ENCODE data around the gene TRMT44. TPM values are rescaled to one million over a fixed set of nuclear protein-coding genes. Genes with fewer than 3 reads are reported as not detected.

The TRMT44 gene
- polyA plus RNA-seq, 1 experiment = 7.1 TPM

DNA sequence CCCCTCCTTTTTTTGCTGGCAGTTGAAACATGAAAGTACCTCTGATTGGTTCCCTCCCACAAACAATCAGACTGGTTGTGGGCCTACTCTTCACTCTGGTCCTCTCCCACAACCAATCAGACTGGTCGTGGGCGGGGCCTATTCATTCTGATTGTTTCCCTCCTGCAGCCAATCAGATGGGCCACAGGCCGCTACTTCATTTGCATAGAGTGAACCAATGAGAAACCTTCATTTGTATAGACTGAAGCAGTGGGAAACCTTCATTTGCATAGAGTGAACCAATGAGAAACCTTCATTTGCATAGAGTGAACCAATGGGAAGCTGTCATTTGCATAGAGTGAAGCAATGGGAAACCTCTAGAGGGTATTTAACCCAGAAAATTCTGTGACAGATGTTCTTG, 55.2 kb downstream of the TRMT44 start:
- DNase-seq (ENCODE audit: low read depth) = no peak
- Histone ChIP-seq H3K36me3 (ENCODE audit: control insufficient read depth, insufficient read depth, low read length) (no peaks in the 10 kb centered on the region), H3K4me3 (ENCODE audit: low read depth, low read length) (no peak overlapping the region), H3K27me3 (ENCODE audit: control insufficient read depth, insufficient read depth, low read length) (0 out of 2 replicates have a peak, but pooled peaks cover 1% of the 10 kb centered on the region)
- ChIA-PET POLR2A (no interaction called here), CTCF (no interaction called here)
- TF ChIP-seq, protein P1, sequence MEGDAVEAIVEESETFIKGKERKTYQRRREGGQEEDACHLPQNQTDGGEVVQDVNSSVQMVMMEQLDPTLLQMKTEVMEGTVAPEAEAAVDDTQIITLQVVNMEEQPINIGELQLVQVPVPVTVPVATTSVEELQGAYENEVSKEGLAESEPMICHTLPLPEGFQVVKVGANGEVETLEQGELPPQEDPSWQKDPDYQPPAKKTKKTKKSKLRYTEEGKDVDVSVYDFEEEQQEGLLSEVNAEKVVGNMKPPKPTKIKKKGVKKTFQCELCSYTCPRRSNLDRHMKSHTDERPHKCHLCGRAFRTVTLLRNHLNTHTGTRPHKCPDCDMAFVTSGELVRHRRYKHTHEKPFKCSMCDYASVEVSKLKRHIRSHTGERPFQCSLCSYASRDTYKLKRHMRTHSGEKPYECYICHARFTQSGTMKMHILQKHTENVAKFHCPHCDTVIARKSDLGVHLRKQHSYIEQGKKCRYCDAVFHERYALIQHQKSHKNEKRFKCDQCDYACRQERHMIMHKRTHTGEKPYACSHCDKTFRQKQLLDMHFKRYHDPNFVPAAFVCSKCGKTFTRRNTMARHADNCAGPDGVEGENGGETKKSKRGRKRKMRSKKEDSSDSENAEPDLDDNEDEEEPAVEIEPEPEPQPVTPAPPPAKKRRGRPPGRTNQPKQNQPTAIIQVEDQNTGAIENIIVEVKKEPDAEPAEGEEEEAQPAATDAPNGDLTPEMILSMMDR (IDR thresholded peaks at IDR 0.05; ENCODE audit: insufficient read depth, low read depth, low read length) = no peak

DNA sequence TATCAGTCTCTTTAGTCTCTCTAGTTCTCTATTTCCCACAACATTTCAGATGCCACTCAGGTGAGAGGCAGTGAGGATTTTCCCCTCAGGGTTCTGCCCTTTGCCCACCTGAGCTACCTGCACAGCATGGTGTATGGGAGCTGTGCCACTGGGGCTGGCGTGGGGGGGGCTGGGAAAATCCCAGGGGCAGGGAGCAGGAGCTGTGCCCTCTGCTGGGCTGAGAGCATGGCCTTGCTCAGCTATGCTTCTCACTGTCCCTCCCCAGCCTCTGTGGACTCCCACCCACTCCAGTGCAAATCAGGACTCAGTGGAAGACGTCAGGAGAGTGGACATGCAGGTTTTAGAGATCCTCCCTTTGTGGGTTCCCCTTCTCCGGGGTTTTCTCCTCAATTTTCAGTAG, 57.2 kb downstream of the TRMT44 start:
- Histone ChIP-seq H3K36me3 (ENCODE audit: control insufficient read depth, insufficient read depth, low read length) (no peaks in the 10 kb centered on the region), H3K27me3 (ENCODE audit: control insufficient read depth, insufficient read depth, low read length) (peaks cover 5% of the 10 kb centered on the region; the same call in 1 of the 2 replicates), H3K4me3 (ENCODE audit: low read depth, low read length) (no peak overlapping the region)
- CTCF ChIA-PET = no interaction called here
- TF ChIP-seq, protein P1 (IDR thresholded peaks at IDR 0.05; ENCODE audit: insufficient read depth, low read depth, low read length) = no peak
- DNase-seq (ENCODE audit: low read depth) = no peak
- POLR2A ChIA-PET = no interaction called here

DNA sequence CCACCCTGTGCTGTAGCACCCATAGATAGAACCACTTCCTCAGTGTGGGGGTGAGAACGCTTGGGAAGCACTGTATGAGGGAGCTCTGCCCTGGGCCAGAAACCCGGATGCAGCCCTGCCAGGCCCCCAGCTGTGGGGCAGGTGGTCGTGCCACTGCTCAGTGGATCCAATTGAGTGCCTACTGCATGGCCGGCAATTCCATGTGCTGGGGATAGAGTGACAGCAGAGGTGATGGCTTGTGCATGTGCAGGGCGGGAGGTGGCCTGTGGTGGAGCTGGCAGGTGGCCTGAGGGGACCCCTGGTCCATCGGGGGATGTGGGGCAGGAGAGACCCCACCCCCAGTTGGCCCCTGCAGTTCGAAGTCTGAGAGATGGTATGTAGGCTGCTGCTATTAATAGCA, 60.4 kb downstream of the TRMT44 start:
- H3K27me3 ChIP-seq (ENCODE audit: control insufficient read depth, insufficient read depth, low read length) = peaks cover 3% of the 10 kb centered on the region
- POLR2A ChIA-PET = no interaction called here
- no peaks in the 10 kb centered on the region for H3K36me3 ChIP-seq (ENCODE audit: control insufficient read depth, insufficient read depth, low read length)
- no peak overlapping the region for H3K4me3 ChIP-seq (ENCODE audit: low read depth, low read length)
- TF ChIP-seq, protein P1 (IDR thresholded peaks at IDR 0.05; ENCODE audit: insufficient read depth, low read depth, low read length) = no peak
- CTCF ChIA-PET = interaction anchor here (1.2 to 1.3 kb wide), 2 partner anchors 14 to 92 kb away, joined by 3 to 5 read pairs; partner anchors contain the start of gene CPZ
- no peak for DNase-seq (ENCODE audit: low read depth)

DNA sequence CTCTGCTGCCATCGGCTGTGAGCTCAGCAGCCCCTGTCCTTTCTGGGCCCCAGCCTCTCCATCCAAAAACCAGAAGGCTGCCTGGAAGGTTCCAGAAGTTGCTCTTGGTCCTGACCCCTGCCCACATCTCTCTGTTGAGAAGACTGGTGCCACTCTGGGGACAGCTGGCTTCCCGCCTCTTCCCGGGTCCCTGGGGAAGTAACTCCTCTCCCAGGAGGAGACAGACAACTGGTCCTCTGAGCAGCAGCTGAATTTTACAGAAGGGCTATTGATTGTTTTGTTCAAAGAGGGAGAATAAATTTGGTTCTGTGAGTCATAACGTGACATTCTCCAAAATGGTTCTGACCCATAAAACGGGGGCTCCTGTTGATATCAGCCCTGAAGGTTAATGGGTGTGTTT, 61.2 kb downstream of the TRMT44 start:
- H3K27me3 ChIP-seq (ENCODE audit: control insufficient read depth, insufficient read depth, low read length) = peaks cover 3% of the 10 kb centered on the region
- no peaks in the 10 kb centered on the region for H3K36me3 ChIP-seq (ENCODE audit: control insufficient read depth, insufficient read depth, low read length)
- DNase-seq (ENCODE audit: low read depth) = no peak
- H3K4me3 ChIP-seq (ENCODE audit: low read depth, low read length) = no peak overlapping the region
- ChIA-PET POLR2A (no interaction called here), CTCF (interaction anchor here (1.3 kb wide), 1 partner anchor 91 kb away, joined by 5 read pairs; the partner anchor contains the start of gene CPZ)
- TF ChIP-seq, protein P1 (IDR thresholded peaks at IDR 0.05; ENCODE audit: insufficient read depth, low read depth, low read length) = no peak

DNA sequence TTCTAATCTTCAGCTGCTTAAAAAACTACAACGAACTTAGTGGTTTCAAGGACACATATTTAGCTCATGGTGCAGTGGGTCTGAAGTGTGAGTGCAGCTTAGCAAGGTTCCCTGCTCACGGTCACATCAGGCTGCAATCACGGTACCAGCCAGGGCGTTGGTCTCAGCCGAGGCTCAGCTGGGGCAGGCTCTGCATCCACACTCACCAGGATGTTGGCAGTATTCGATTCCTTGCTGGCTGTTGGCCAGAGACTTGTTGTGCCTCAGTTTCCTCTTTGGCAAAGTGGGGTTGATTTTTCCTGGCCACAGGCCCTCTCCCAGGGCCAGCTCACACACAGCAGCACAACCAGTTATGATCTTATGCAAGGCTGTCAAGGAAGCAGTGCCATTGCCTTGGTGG, 61.8 kb downstream of the TRMT44 start:
- TF ChIP-seq, protein P1 (IDR thresholded peaks at IDR 0.05; ENCODE audit: insufficient read depth, low read depth, low read length) = no peak
- no peaks in the 10 kb centered on the region for H3K36me3 ChIP-seq (ENCODE audit: control insufficient read depth, insufficient read depth, low read length)
- H3K4me3 ChIP-seq (ENCODE audit: low read depth, low read length) = no peak overlapping the region
- H3K27me3 ChIP-seq (ENCODE audit: control insufficient read depth, insufficient read depth, low read length) = peaks cover 3% of the 10 kb centered on the region
- ChIA-PET POLR2A (no interaction called here), CTCF (interaction anchor here (0.7 kb wide), 1 partner anchor 28 kb away, joined by 3 read pairs; no protein-coding TSS in a partner anchor)
- DNase-seq (ENCODE audit: low read depth) = no peak
